GM12878 (cell line): Measurements from ENCODE around the gene TASOR2. TPM values are rescaled to one million over a fixed set of nuclear protein-coding genes. Genes with fewer than 3 reads are reported as not detected.

Source experiments
- ATAC-seq: fragments of 200-7000 bp; cut with Tn5 transposase; 3 replicates; pipeline ENCODE4 v1.9.1; 2020; ENCODE audit warnings: mild to moderate bottlenecking, moderate library complexity
- BruUV-seq: library from RNA; stranded (reverse); fragments of 400-500 nt; replicated peaks from 2 replicates; lab custom pipeline; 2021; lab: Mats Ljungman, UMichigan
- CTCF ChIA-PET: fragments of 300-600 bp; sonication (Branson Sonifier 250); formaldehyde crosslinking; extraction: SDS; loops from one replicate; lab custom pipeline; 2021; ENCODE audit warnings: inconsistent platforms; lab: Yijun Ruan, JAX
- POLR2A ChIA-PET: fragments of 350-600 bp; formaldehyde crosslinking; extraction: SDS; loops from one replicate; lab custom pipeline; 2021; ENCODE audit warnings: inconsistent platforms; lab: Charles Lee
- RAD21 ChIA-PET: fragments of 300-600 bp; sonication (Branson Sonifier 250); formaldehyde crosslinking; loops from one replicate; lab custom pipeline; 2023; ENCODE audit warnings: antibody characterized with exemption; ENCODE audit not compliant: unreplicated experiment; lab: Charles Lee
- SMC1A ChIA-PET: fragments of 300-600 bp; sonication (Branson Sonifier 250); formaldehyde crosslinking; loops from one replicate; lab custom pipeline; 2023; ENCODE audit not compliant: unreplicated experiment, uncharacterized antibody; lab: Charles Lee
- DNase-seq: peaks from one replicate; pipeline ENCODE4 v3.0.0-alpha.2; 2011; ENCODE audit warnings: low read depth, low spot score
- FAIRE-seq: peaks from 3 replicates; lab custom pipeline; 2011; peaks lifted over from hg19 to GRCh38; lab: Jason Lieb, UNC
- H2AFZ ChIP-seq: 2 replicates; pipeline ENCODE4 v1.6.0; 2011; ENCODE audit warnings: low read depth, low read length, control low read depth; ENCODE audit not compliant: control insufficient read depth
- H3K27ac ChIP-seq: 2 replicates; pipeline ENCODE4 v1.5.1; 2011; ENCODE audit warnings: control low read depth; ENCODE audit not compliant: control insufficient read depth, insufficient read depth
- H3K27me3 ChIP-seq, 2 experiments: replicated peaks in 1 of 2; 2 replicates each; pipeline versions ENCODE4 v1.6.0 to v1.6.1; 2011; ENCODE audit warnings: low read length in 1 of 2; ENCODE audit not compliant: control insufficient read depth in 2 of 2, insufficient read depth in 2 of 2
- H3K36me3 ChIP-seq, 2 experiments: 2 replicates each; pipeline ENCODE4 v1.5.1; 2011; ENCODE audit warnings: low read length in 1 of 2; ENCODE audit not compliant: control insufficient read depth in 2 of 2, insufficient read depth in 2 of 2
- H3K4me1 ChIP-seq: 2 replicates; pipeline ENCODE4 v1.6.1; 2011; ENCODE audit warnings: mild to moderate bottlenecking, low read length, moderate library complexity, mixed read lengths; ENCODE audit not compliant: control insufficient read depth, insufficient read depth
- H3K4me2 ChIP-seq: 2 replicates; pipeline ENCODE4 v1.6.0; 2011; ENCODE audit warnings: control low read depth; ENCODE audit not compliant: control insufficient read depth, insufficient read depth
- H3K4me3 ChIP-seq: fragments of 200-600 bp; sonication (generic); 2 replicates; pipeline ENCODE4 v1.5.1; 2016
- H3K79me2 ChIP-seq: 2 replicates; pipeline ENCODE4 v1.6.0; 2011; ENCODE audit warnings: low read length; ENCODE audit not compliant: control insufficient read depth, insufficient read depth
- H3K9ac ChIP-seq: 2 replicates; pipeline ENCODE4 v1.8.0; 2011; ENCODE audit warnings: low read length, control low read depth, mixed read lengths; ENCODE audit not compliant: control insufficient read depth, insufficient read depth
- H3K9me3 ChIP-seq: replicated peaks from 3 replicates; pipeline ENCODE4 v1.5.1; 2011; ENCODE audit warnings: mild to moderate bottlenecking, low read length; ENCODE audit not compliant: control insufficient read depth, insufficient read depth
- H4K20me1 ChIP-seq: 2 replicates; pipeline ENCODE4 v1.6.0; 2011; ENCODE audit not compliant: control insufficient read depth, insufficient read depth
- CBX3 ChIP-seq: fragments of 200-600 bp; sonication (generic); IDR thresholded peaks from 2 replicates; pipeline ENCODE4 v1.6.1; 2016; ENCODE audit warnings: low read depth, borderline replicate concordance
- CHD2 ChIP-seq: IDR thresholded peaks from 2 replicates; pipeline ENCODE4 v1.6.1; 2011; ENCODE audit warnings: low read depth, low read length, improper control_type of control experiment, borderline replicate concordance
- CHD4 ChIP-seq: fragments of 200-600 bp; sonication (generic); IDR thresholded peaks from 2 replicates; pipeline ENCODE4 v1.6.1; 2016; ENCODE audit warnings: mild to moderate bottlenecking
- EP300 ChIP-seq, 2 experiments: fragments of 150-350 bp in 1 of 2; IDR thresholded peaks; 2 replicates each; pipeline ENCODE4 v1.6.1; 2011 to 2012; ENCODE audit warnings: low read depth in 2 of 2, low read length in 2 of 2, borderline replicate concordance in 1 of 2, improper control_type of control experiment in 1 of 2, inconsistent platforms in 1 of 2; ENCODE audit not compliant: control insufficient read depth in 1 of 2
- HCFC1 ChIP-seq: fragments of 150-350 bp; IDR thresholded peaks from 2 replicates; pipeline ENCODE4 v1.6.1; 2014; ENCODE audit warnings: low read length
- HDAC2 ChIP-seq: fragments of 200-600 bp; sonication (generic); IDR thresholded peaks from 2 replicates; pipeline ENCODE4 v1.6.1; 2017
- HSF1 ChIP-seq: fragments of 150-350 bp; IDR thresholded peaks from 2 replicates; pipeline ENCODE4 v1.6.1; 2014; ENCODE audit warnings: mild to moderate bottlenecking, low read depth, low read length
- KAT2A ChIP-seq: conservative IDR thresholded peaks from 2 replicates; pipeline ENCODE4 v1.6.1; 2011; ENCODE audit warnings: low read depth, low read length; ENCODE audit not compliant: control insufficient read depth
- PKNOX1 ChIP-seq: fragments of 450-650 bp; IDR thresholded peaks from 2 replicates; pipeline ENCODE4 v1.6.1; 2016; ENCODE audit warnings: mild to moderate bottlenecking
- PRDM15 ChIP-seq: fragments of 450-650 bp; formaldehyde crosslinking; IDR thresholded peaks from 2 replicates; pipeline ENCODE4 v1.4.0; 2020; ENCODE audit warnings: mild to moderate bottlenecking, moderate library complexity
- RAD21 ChIP-seq: IDR thresholded peaks from 2 replicates; pipeline ENCODE4 v1.6.1; 2011; ENCODE audit warnings: mild to moderate bottlenecking, low read depth, low read length, moderate library complexity; ENCODE audit not compliant: insufficient read depth
- RB1 ChIP-seq: fragments of 450-650 bp; formaldehyde crosslinking; IDR thresholded peaks from 2 replicates; pipeline ENCODE4 v1.6.1; 2017; ENCODE audit warnings: mild to moderate bottlenecking, borderline replicate concordance
- RCOR1 ChIP-seq: conservative IDR thresholded peaks from 2 replicates; pipeline ENCODE4 v1.6.1; 2012; ENCODE audit warnings: low read depth, low read length, improper control_type of control experiment
- SP1 ChIP-seq: IDR thresholded peaks from one replicate; pipeline ENCODE4 v1.6.1; 2011; ENCODE audit warnings: low read depth, low read length
- TARDBP ChIP-seq: IDR thresholded peaks from 2 replicates; pipeline ENCODE4 v1.6.1; 2016; ENCODE audit warnings: borderline replicate concordance
- TCF12 ChIP-seq: IDR thresholded peaks from 2 replicates; pipeline ENCODE4 v1.6.1; 2011; ENCODE audit warnings: low read depth, mild to moderate bottlenecking, low read length
- YBX1 ChIP-seq: fragments of 450-650 bp; IDR thresholded peaks from 2 replicates; pipeline ENCODE4 v1.6.1; 2016; ENCODE audit warnings: antibody characterized with exemption
- YY1 ChIP-seq: IDR thresholded peaks from 2 replicates; pipeline ENCODE4 v1.6.1; 2011; ENCODE audit warnings: low read depth, mild to moderate bottlenecking, low read length
- ZNF274 ChIP-seq: IDR thresholded peaks from one replicate; pipeline ENCODE4 v1.8.0; 2011; ENCODE audit not compliant: insufficient read length, insufficient read depth
- ZNF622 ChIP-seq: fragments of 450-650 bp; IDR thresholded peaks from 2 replicates; pipeline ENCODE4 v1.6.1; 2017; ENCODE audit warnings: mild to moderate bottlenecking, inconsistent platforms
- WGBS: methylation state at CpG from one replicate; pipeline ENCODE4 v1.1.6; 2016; ENCODE audit warnings: low lambda C conversion rate; ENCODE audit not compliant: insufficient replicate concordance, insufficient coverage; ENCODE audit errors: missing lambda C conversion rate; 5-methylcytosine and 5-hydroxymethylcytosine counted together
- in situ Hi-C: fragments of 300-500 bp; cut with MboI; formaldehyde crosslinking; loops from 9 replicates; pipeline ENCODE4 v1.14.3; 2018; ENCODE audit warnings: mixed read lengths
- intact Hi-C: fragments of 100-400 bp; cut with micrococcal nuclease; formaldehyde crosslinking; loops from one replicate; pipeline ENCODE4 v1.14.2; 2022; ENCODE audit not compliant: unreplicated experiment
- polyA plus RNA-seq, 11 experiments: library from polyadenylated mRNA; depleted of rRNA in 4 of 11; unstranded in 6 of 11; stranded (reverse) in 5 of 11; fragments of >200 nt; fragmentation: Nextera tagmentation in 4 of 11; fragmentation: Illumina TruSeq in 1 of 11; extraction: Ambion mirVana in 4 of 11; extraction: Trizol in 1 of 11; gene quantifications; 1 replicate in 1 of 11; 2 replicates in 10 of 11; pipeline versions ENCODE4 v1.2.1 to v1.2.3, GENCODE V29; 2011 to 2016; ENCODE audit warnings: inconsistent platforms in 2 of 11, missing spikeins in 2 of 11, low read depth in 1 of 11
- total RNA-seq, 4 experiments: library from RNA; depleted of rRNA in 3 of 4; stranded (reverse); fragments of >200 nt in 3 of 4; fragmentation: Illumina TruSeq in 1 of 4; extraction: Trizol in 1 of 4; gene quantifications; 2 replicates each; pipeline versions ENCODE4 v1.2.1 to v1.2.3, GENCODE V29; 2013 to 2021

The TASOR2 gene
- total and polyA plus RNA-seq, 10 of the 15 experiments (the other 5 are each of a cell fraction or from before 2014, with no cell fraction given): 8.2 to 54.7 (median 31.0) TPM

- TF ChIP-seq PRDM15 (CRISPR knock-in tag) (no peak), PKNOX1 (no peak)
These were observed 49.7 kb upstream of the TASOR2 start (continued) for GRCh38 chr10:5634918-5635317.

GRCh38 chr10:5638494-5638893 is 46.1 kb upstream of the TASOR2 start:
- no peak overlapping the region for H3K27ac ChIP-seq
- no peak overlapping the region for H3K4me2 ChIP-seq
- H4K20me1 ChIP-seq: no peaks in the 10 kb centered on the region
- H3K27me3 ChIP-seq: no peaks in the 10 kb centered on the region
- H3K4me3 ChIP-seq: no peak overlapping the region
- in situ Hi-C loops: no loop called here
- intact Hi-C loops: no loop called here
- WGBS: 42% methylated on average over 10 of the region's 10 CpGs
- BruUV-seq: no TSS peak
- no peak overlapping the region for H3K9ac ChIP-seq
- H3K9me3 ChIP-seq: no peaks in the 10 kb centered on the region
- SMC1A ChIA-PET: no interaction called here
- no peak for ATAC-seq
- RAD21 ChIA-PET: no interaction called here
- POLR2A ChIA-PET: no interaction called here
- H3K79me2 ChIP-seq: no peaks in the 10 kb centered on the region
- no peak for DNase-seq
- no peak for FAIRE-seq
- no peak overlapping the region for H2AFZ ChIP-seq
- H3K4me1 ChIP-seq: no peaks in the 10 kb centered on the region
- CTCF ChIA-PET: no interaction called here
- no peaks in the 10 kb centered on the region for H3K36me3 ChIP-seq
- TF ChIP-seq YBX1 (no peak), CBX3 (no peak), KAT2A (no peak), SP1 (no peak), ZNF622 (no peak), HCFC1 (no peak), RB1 (no peak), YY1 (no peak), HDAC2 (no peak), RCOR1 (no peak), TCF12 (no peak), HSF1 (no peak), CHD2 (no peak), ZNF274 (no peak), TARDBP (no peak), CHD4 (no peak), EP300 (IDR thresholded peaks at IDR 0.05; ENCODE audit: borderline replicate concordance in 1 of 2, control insufficient read depth in 1 of 2, low read depth in 2 of 2, low read length in 2 of 2) (no peak), RAD21 (no peak)
